MCF 10A (cell line): ENCODE measurements around the gene ADD1. TPM values are rescaled to one million over a fixed set of nuclear protein-coding genes. Genes with fewer than 3 reads are reported as not detected.
A peak's percentile ranks its signal among the peaks of the same experiment; 100 is the strongest.

Experiments used
- BruUV-seq: library from RNA; stranded (reverse); fragments of 400-500 nt; replicated peaks from 2 replicates; lab custom pipeline; 2021; lab: Mats Ljungman, UMichigan
- CTCF ChIA-PET: fragments of 300-600 bp; sonication (Branson Sonifier 250); formaldehyde crosslinking; extraction: SDS; loops from one replicate; lab custom pipeline; 2021; ENCODE audit warnings: antibody characterized with exemption, inconsistent platforms; lab: Yijun Ruan, JAX
- POLR2A ChIA-PET: fragments of 300-600, 350-650 bp; sonication (Branson Sonifier 250); formaldehyde crosslinking; extraction: SDS; loops from one replicate; lab custom pipeline; 2020; ENCODE audit warnings: antibody characterized with exemption, inconsistent platforms; lab: Yijun Ruan, JAX
- DNase-seq: peaks from one replicate; pipeline ENCODE4 v3.0.0-alpha.2; 2018; ENCODE audit not compliant: unreplicated experiment
- H3K27ac Mint-ChIP-seq: one replicate; pipeline ENCODE4 v1.8.0; 2022; ENCODE audit warnings: mild to moderate bottlenecking, low read depth, mixed read lengths; ENCODE audit not compliant: unreplicated experiment
- H3K27me3 Mint-ChIP-seq: one replicate; pipeline ENCODE4 v1.8.0; 2022; ENCODE audit warnings: mixed read lengths; ENCODE audit not compliant: insufficient read depth, unreplicated experiment
- H3K36me3 Mint-ChIP-seq: one replicate; pipeline ENCODE4 v1.8.0; 2022; ENCODE audit warnings: mild to moderate bottlenecking, moderate library complexity, mixed read lengths; ENCODE audit not compliant: insufficient read depth, unreplicated experiment
- H3K4me1 Mint-ChIP-seq: one replicate; pipeline ENCODE4 v1.8.0; 2022; ENCODE audit warnings: mixed read lengths; ENCODE audit not compliant: insufficient read depth, unreplicated experiment
- H3K4me3 Mint-ChIP-seq: one replicate; pipeline ENCODE4 v1.8.0; 2022; ENCODE audit warnings: mild to moderate bottlenecking, moderate library complexity, mixed read lengths; ENCODE audit not compliant: unreplicated experiment
- H3K9me3 Mint-ChIP-seq: one replicate; pipeline ENCODE4 v1.8.0; 2022; ENCODE audit warnings: mixed read lengths; ENCODE audit not compliant: unreplicated experiment
- CTCF ChIP-seq: fragments of 200-600 bp; IDR thresholded peaks from one replicate; pipeline ENCODE4 v1.8.0; 2022; ENCODE audit warnings: antibody characterized with exemption, mild to moderate bottlenecking; ENCODE audit not compliant: unreplicated experiment
- intact Hi-C: fragments of 100-400 bp; cut with micrococcal nuclease; formaldehyde crosslinking; loops from 2 replicates; pipeline ENCODE4 v1.14.1; 2022
- total RNA-seq: library from RNA; stranded (reverse); gene quantifications from 2 replicates; pipeline ENCODE4 v1.2.3, GENCODE V29; 2022

ADD1 gene
- total RNA-seq, 1 experiment from 2014 or later: 131 TPM

GRCh38 chr4:2961421-2961810 lies 117.8 kb downstream of the ADD1 start:
- CTCF ChIA-PET: interaction anchor here (0.5 to 4.4 kb wide), 6 partner anchors 13 to 200 kb away, joined by 3 to 25 read pairs (median 6); no protein-coding TSS in a partner anchor
- no peaks in the 10 kb centered on the region for H3K27me3 Mint-ChIP-seq
- no peak for TF ChIP-seq CTCF
- peak overlapping the region; percentile 88 for H3K4me3 Mint-ChIP-seq
- no peaks in the 10 kb centered on the region for H3K9me3 Mint-ChIP-seq
- H3K27ac Mint-ChIP-seq: peak overlapping the region; percentile 94
- no TSS peak for BruUV-seq
- POLR2A ChIA-PET: interaction anchor here (0.7 to 5.5 kb wide), 8 partner anchors 8 to 117 kb away, joined by 3 to 120 read pairs (median 29); no protein-coding TSS in a partner anchor
- H3K36me3 Mint-ChIP-seq: peaks cover 60% of the 10 kb centered on the region
- peak; percentile 29 for DNase-seq
- peaks cover 16% of the 10 kb centered on the region for H3K4me1 Mint-ChIP-seq
- intact Hi-C loops: no loop called here

DNA sequence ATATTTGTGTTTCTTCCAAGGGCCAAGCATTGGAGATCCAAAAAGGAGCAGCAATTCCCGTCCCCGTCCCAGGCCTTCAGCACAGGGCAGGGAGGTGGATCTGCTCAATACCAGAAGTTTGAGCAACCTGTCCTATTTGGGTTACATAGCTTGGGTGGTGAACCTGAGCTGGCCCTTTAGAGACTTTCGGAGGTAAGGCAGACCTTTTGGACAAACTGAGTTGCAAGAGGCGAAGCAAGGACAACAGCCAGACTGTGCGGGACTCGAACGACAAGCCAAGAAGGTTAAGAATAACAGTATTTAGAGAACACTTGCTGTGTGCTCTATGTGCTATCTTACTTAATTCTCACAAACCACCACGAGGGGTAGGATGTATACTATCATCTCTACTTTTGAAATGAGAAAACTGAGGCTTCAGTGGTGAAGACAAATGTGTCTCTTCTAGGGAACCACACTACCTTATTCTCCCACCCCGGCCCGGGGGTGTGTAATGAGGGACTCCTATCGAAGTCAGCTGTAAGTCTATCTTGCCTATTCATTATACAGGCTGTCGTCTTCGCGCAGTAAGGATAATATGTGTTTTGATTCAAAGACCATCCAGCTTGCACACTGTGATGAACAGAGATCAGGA lies 118.3 kb downstream of the ADD1 start:
- intact Hi-C loops: loop anchor here (2.0 kb wide), 1 partner anchor 25 kb away; no protein-coding TSS in a partner anchor
- no peaks in the 10 kb centered on the region for H3K9me3 Mint-ChIP-seq
- H3K4me1 Mint-ChIP-seq: peaks cover 16% of the 10 kb centered on the region
- peaks cover 55% of the 10 kb centered on the region for H3K36me3 Mint-ChIP-seq
- no peak for TF ChIP-seq CTCF
- peak overlapping the region; percentile 88 for H3K4me3 Mint-ChIP-seq
- TSS peak; percentile 62 for BruUV-seq
- DNase-seq: peak; percentile 39
- POLR2A ChIA-PET: interaction anchor here (0.7 to 5.5 kb wide), 16 partner anchors 9 to 494 kb away, joined by 3 to 120 read pairs (median 6); partner anchors contain the start of genes HTT and HTT-AS
- CTCF ChIA-PET: interaction anchor here (0.5 to 4.4 kb wide), 6 partner anchors 13 to 200 kb away, joined by 3 to 25 read pairs (median 6); no protein-coding TSS in a partner anchor
- H3K27ac Mint-ChIP-seq: peak overlapping the region; percentile 94
- no peaks in the 10 kb centered on the region for H3K27me3 Mint-ChIP-seq

GRCh38 chr4:2962614-2963174 lies 119.0 kb downstream of the ADD1 start:
- Mint-ChIP-seq H3K36me3 (peaks cover 47% of the 10 kb centered on the region), H3K27me3 (no peaks in the 10 kb centered on the region), H3K4me3 (peak overlapping the region; percentile 88), H3K27ac (peak overlapping the region; percentile 94), H3K4me1 (peaks cover 16% of the 10 kb centered on the region), H3K9me3 (no peaks in the 10 kb centered on the region)
- peak; percentile 47 for DNase-seq
- ChIA-PET POLR2A (interaction anchor here (0.6 to 5.5 kb wide), 23 partner anchors 10 to 495 kb away, joined by 3 to 120 read pairs (median 5); partner anchors contain the start of genes HTT and HTT-AS), CTCF (interaction anchor here (0.6 to 4.4 kb wide), 8 partner anchors 15 to 201 kb away, joined by 3 to 25 read pairs (median 6); no protein-coding TSS in a partner anchor)
- TF ChIP-seq CTCF: no peak
- intact Hi-C loops: loop anchor here (1.0 to 2.0 kb wide), 2 partner anchors 26 to 75 kb away; no protein-coding TSS in a partner anchor
- no TSS peak for BruUV-seq
